Keratinocyte (primary cell): ENCODE data around the gene NME7. TPM values are rescaled to one million over a fixed set of nuclear protein-coding genes. Genes with fewer than 3 reads are reported as not detected.

ENCODE experiments used
- DNase-seq: peaks from one replicate; pipeline ENCODE4 v3.0.0-alpha.2; 2011; ENCODE audit warnings: low read depth, missing footprints, low spot score
- FAIRE-seq: peaks from 2 replicates; lab custom pipeline; 2011; peaks lifted over from hg19 to GRCh38; lab: Jason Lieb, UNC
- H2AFZ ChIP-seq: 2 replicates; pipeline ENCODE4 v1.6.0; 2012; ENCODE audit warnings: low read length, control low read depth, inconsistent platforms; ENCODE audit not compliant: control insufficient read depth
- H3K27ac ChIP-seq: 2 replicates; pipeline ENCODE4 v1.5.1; 2011; ENCODE audit warnings: low read length; ENCODE audit not compliant: control insufficient read depth, insufficient read depth
- H3K27me3 ChIP-seq: 3 replicates; pipeline ENCODE4 v1.6.0; 2011; ENCODE audit warnings: low read length; ENCODE audit not compliant: control insufficient read depth, insufficient read depth; ENCODE audit errors: extremely low read depth
- H3K36me3 ChIP-seq, 2 experiments: 2 replicates in 1 of 2; 3 replicates in 1 of 2; pipeline ENCODE4 v1.5.1; 2011; ENCODE audit warnings: low read length in 2 of 2, mild to moderate bottlenecking in 1 of 2; ENCODE audit not compliant: control insufficient read depth in 2 of 2, insufficient read depth in 2 of 2; ENCODE audit errors: extremely low read depth in 1 of 2
- H3K4me1 ChIP-seq: 3 replicates; pipeline ENCODE4 v1.5.1; 2011; ENCODE audit warnings: low read length; ENCODE audit not compliant: control insufficient read depth, insufficient read depth; ENCODE audit errors: extremely low read depth
- H3K4me2 ChIP-seq: 3 replicates; pipeline ENCODE4 v1.6.0; 2011; ENCODE audit warnings: low read depth, low read length; ENCODE audit not compliant: control insufficient read depth, insufficient read depth; ENCODE audit errors: extremely low read depth
- H3K4me3 ChIP-seq, 3 experiments: fragments of 200-600 bp in 1 of 3; sonication (generic) in 1 of 3; 2 replicates in 2 of 3; 3 replicates in 1 of 3; pipeline ENCODE4 v1.5.1; 2011 to 2016; ENCODE audit warnings: low read length in 3 of 3, mild to moderate bottlenecking in 3 of 3, control low read depth in 2 of 3, inconsistent platforms in 1 of 3, low read depth in 1 of 3, mixed read lengths in 1 of 3, mixed run types in 1 of 3, moderate library complexity in 1 of 3; ENCODE audit not compliant: control insufficient read depth in 2 of 3, insufficient read depth in 2 of 3; ENCODE audit errors: extremely low read depth in 1 of 3
- H3K79me2 ChIP-seq: 2 replicates; pipeline ENCODE4 v1.6.0; 2012; ENCODE audit warnings: low read length; ENCODE audit not compliant: control insufficient read depth, insufficient read depth
- H3K9ac ChIP-seq: 3 replicates; pipeline ENCODE4 v1.6.0; 2011; ENCODE audit warnings: low read length; ENCODE audit not compliant: control insufficient read depth, insufficient read depth; ENCODE audit errors: extremely low read depth
- H3K9me1 ChIP-seq: 3 replicates; pipeline ENCODE4 v1.6.0; 2011; ENCODE audit warnings: low read length; ENCODE audit not compliant: control insufficient read depth, insufficient read depth; ENCODE audit errors: extremely low read depth
- H3K9me3 ChIP-seq: 2 replicates; pipeline ENCODE4 v1.5.1; 2012; ENCODE audit warnings: low read depth, low read length; ENCODE audit not compliant: control insufficient read depth
- H4K20me1 ChIP-seq: 3 replicates; pipeline ENCODE4 v1.6.0; 2011; ENCODE audit warnings: low read length; ENCODE audit not compliant: control insufficient read depth, insufficient read depth; ENCODE audit errors: extremely low read depth
- CTCF ChIP-seq, 3 experiments: IDR thresholded peaks in 1 of 3; conservative IDR thresholded peaks in 1 of 3; optimal IDR thresholded peaks in 1 of 3; 2 replicates in 2 of 3; 3 replicates in 1 of 3; pipeline versions ENCODE3 to v1.5.1; 2011; ENCODE audit warnings: low read length in 3 of 3, mild to moderate bottlenecking in 3 of 3, moderate library complexity in 2 of 3, control low read depth in 1 of 3, inconsistent platforms in 1 of 3; ENCODE audit not compliant: insufficient read depth in 2 of 3; ENCODE audit errors: extremely low read depth in 1 of 3
- EZH2 ChIP-seq: IDR thresholded peaks from one replicate; pipeline ENCODE4 v1.6.1; 2012; ENCODE audit warnings: inconsistent platforms, mild to moderate bottlenecking, low read length, moderate library complexity
- dilution Hi-C: fragments of 300-500 bp; cut with MboI; formaldehyde crosslinking; loops from one replicate; pipeline ENCODE4 v1.7.0; 2020; ENCODE audit warnings: low sequenced_read_pairs; ENCODE audit not compliant: extremely low pct_ligation_motif_present
- polyA plus RNA-seq, 5 experiments: library from polyadenylated mRNA; depleted of rRNA in 3 of 5; stranded (reverse) in 3 of 5; stranded (forward) in 1 of 5; unstranded in 1 of 5; fragments of >200 nt; gene quantifications; 1 replicate in 1 of 5; 2 replicates in 3 of 5; 3 replicates in 1 of 5; pipeline versions ENCODE4 v1.2.1 to v1.2.3, GENCODE V29; 2011 to 2012; ENCODE audit warnings: missing spikeins in 2 of 5, low read depth in 1 of 5, low replicate concordance in 1 of 5

Gene NME7
- polyA plus RNA-seq, 1 donor (not counting 4 experiments of a cell fraction or from before 2014, with no cell fraction given), result 52.9 TPM

- H3K79me2 ChIP-seq, result peaks cover 64% of the 10 kb centered on the region
- H3K9me3 ChIP-seq, result no peaks in the 10 kb centered on the region
- DNase-seq (no peak), FAIRE-seq (no peak)
- H3K4me1 ChIP-seq, result peaks cover 39% of the 10 kb centered on the region
- H3K27me3 ChIP-seq, result no peaks in the 10 kb centered on the region
- H2AFZ ChIP-seq, result peak overlapping the region; percentile 95
- TF ChIP-seq CTCF (optimal IDR thresholded peaks at IDR 0.05 in 1 of 3, IDR thresholded peaks at IDR 0.05 in 1 of 3, conservative IDR thresholded peaks at IDR 0.05 in 1 of 3; ENCODE audit: extremely low read depth in 1 of 3, insufficient read depth in 2 of 3, low read length in 3 of 3) (no peak), EZH2 (no peak)
- peak overlapping the region; percentile 78 for H3K4me2 ChIP-seq
- H4K20me1 ChIP-seq, result no peaks in the 10 kb centered on the region
- no peaks in the 10 kb centered on the region for H3K9me1 ChIP-seq
- dilution Hi-C loops, result no loop called here
- H3K9ac ChIP-seq, result peak overlapping the region; percentile 88
- peaks cover 3 to 13% of the 10 kb centered on the region in 2 experiments for H3K36me3 ChIP-seq
- H3K27ac ChIP-seq, result peak overlapping the region; percentile 94
- peak overlapping the region; percentile 79 to 98 (median 94) for H3K4me3 ChIP-seq
These were observed 406 bp downstream of the NME7 start for GRCh38 chr1:169367096-169367685.

DNA sequence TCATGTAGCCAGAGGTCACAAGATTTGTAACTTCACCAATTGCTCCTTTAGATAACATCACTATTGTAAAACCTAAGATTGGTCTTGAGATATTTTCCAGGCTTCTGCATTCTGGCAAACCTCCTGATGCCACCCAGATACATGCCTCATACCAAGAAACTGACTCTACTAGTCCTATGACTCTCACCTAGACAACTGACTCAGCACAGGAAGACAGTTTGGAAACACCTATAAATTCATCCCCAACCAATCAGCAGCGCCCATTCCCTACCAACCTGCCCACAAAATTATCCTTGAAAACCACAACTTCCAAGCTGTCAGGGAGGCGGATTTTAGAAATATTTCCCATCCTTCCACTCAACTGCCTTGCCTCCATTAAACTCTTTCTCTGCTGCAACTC lies 2.6 kb downstream of the NME7 start:
- H2AFZ ChIP-seq, result no peak overlapping the region
- peak overlapping the region; percentile 87 for H3K27ac ChIP-seq
- no peak for TF ChIP-seq CTCF (optimal IDR thresholded peaks at IDR 0.05 in 1 of 3, IDR thresholded peaks at IDR 0.05 in 1 of 3, conservative IDR thresholded peaks at IDR 0.05 in 1 of 3; ENCODE audit: extremely low read depth in 1 of 3, insufficient read depth in 2 of 3, low read length in 3 of 3)
- no peak for TF ChIP-seq EZH2
- peaks cover 53% of the 10 kb centered on the region for H3K79me2 ChIP-seq
- dilution Hi-C loops, result no loop called here
- DNase-seq (peak; percentile 83), FAIRE-seq (peak; percentile 92)
- peak overlapping the region in 1 of 3 experiments; percentile 55 for H3K4me3 ChIP-seq
- peaks cover 39% of the 10 kb centered on the region for H3K4me1 ChIP-seq
- H3K36me3 ChIP-seq, result peaks cover 2 to 13% of the 10 kb centered on the region in 2 experiments
- no peaks in the 10 kb centered on the region for H4K20me1 ChIP-seq
- no peaks in the 10 kb centered on the region for H3K9me3 ChIP-seq
- H3K9ac ChIP-seq, result peak overlapping the region; percentile 33
- H3K9me1 ChIP-seq, result no peaks in the 10 kb centered on the region
- peak overlapping the region; percentile 78 for H3K4me2 ChIP-seq
- no peaks in the 10 kb centered on the region for H3K27me3 ChIP-seq
